ENCODE measurements around the gene DTX1. TPM values are rescaled to one million over a fixed set of nuclear protein-coding genes. Genes with fewer than 3 reads are reported as not detected.
"Not testable (repeated sequence)": the region's sequence is repeated elsewhere in the genome, so short reads cannot be mapped to it uniquely, and the experiment has no call there.

DTX1 gene
- total and polyA plus RNA-seq, 2 donors (not counting 3 experiments of a cell fraction or from before 2014, with no cell fraction given), result 0.06 to 0.22 TPM

- Histone ChIP-seq H3K9ac (replicated peaks; ENCODE audit: extremely low read depth, insufficient read depth, low read length) (no peak overlapping the region), H2AFZ (ENCODE audit: low read depth, low read length) (no peak overlapping the region), H3K36me3 (ENCODE audit: control insufficient read depth in 2 of 2, extremely low read depth in 1 of 2, insufficient read depth in 2 of 2, low read length in 2 of 2) (no peaks in the 10 kb centered on the region), H3K27ac (ENCODE audit: insufficient read depth, low read depth, low read length) (no peak overlapping the region), H3K4me2 (ENCODE audit: insufficient read depth, low read length) (no peak overlapping the region), H3K4me3 (replicated peaks in 1 of 3; ENCODE audit: insufficient read depth in 1 of 3, low read depth in 1 of 3, low read length in 3 of 3) (no peak overlapping the region), H3K27me3 (ENCODE audit: control insufficient read depth in 2 of 2, insufficient read depth in 2 of 2, low read length in 2 of 2) (no peaks in the 10 kb centered on the region), H4K20me1 (replicated peaks; ENCODE audit: control insufficient read depth, extremely low read depth, insufficient read depth, low read length) (no peaks in the 10 kb centered on the region), H3K4me1 (ENCODE audit: control insufficient read depth, extremely low read depth, insufficient read depth, low read length) (no peaks in the 10 kb centered on the region), H3K79me2 (ENCODE audit: control insufficient read depth, insufficient read depth, low read length) (no peaks in the 10 kb centered on the region), H3K9me1 (replicated peaks; ENCODE audit: control insufficient read depth, extremely low read depth, insufficient read depth, low read length) (no peaks in the 10 kb centered on the region), H3K9me3 (replicated peaks; ENCODE audit: control insufficient read depth, insufficient read depth, low read length) (no peaks in the 10 kb centered on the region)
- intact Hi-C loops (cut with micrococcal nuclease), result no loop called here
- ChIA-PET CTCF (interaction anchor here (0.6 to 2.3 kb wide), 2 partner anchors 112 to 148 kb away, joined by 3 to 7 read pairs; no protein-coding TSS in a partner anchor), POLR2A (no interaction called here)
- TF ChIP-seq CTCF (IDR thresholded peaks at IDR 0.05; ENCODE audit: extremely low read depth in 1 of 2, insufficient read depth in 1 of 2, low read depth in 1 of 2, low read length in 2 of 2) (no peak), JUN (IDR thresholded peaks at IDR 0.05; ENCODE audit: borderline replicate concordance, insufficient read depth, insufficient read length, low read depth) (no peak), MAX (IDR thresholded peaks at IDR 0.05; ENCODE audit: insufficient read depth, insufficient read length) (no peak), MYC (IDR thresholded peaks at IDR 0.05; ENCODE audit: low read depth, low read length) (no peak), POLR2A (IDR thresholded peaks at IDR 0.05; ENCODE audit: low read depth, low read length) (no peak)
- FAIRE-seq (no peak), DNase-seq (ENCODE audit: low read depth, low spot score) (no peak)
- BruUV-seq (replicated peaks), result no TSS peak
- dilution Hi-C loops (cut with MboI; ENCODE audit: extremely low pct_ligation_motif_present, low sequenced_read_pairs), result no loop called here
Observed at GRCh38 chr12:113140706-113141105, 84.2 kb downstream of the DTX1 start.

GRCh38 chr12:113141716-113142115 lies 85.2 kb downstream of the DTX1 start:
- BruUV-seq (replicated peaks); H3K36me3 ChIP-seq (ENCODE audit: control insufficient read depth in 2 of 2, extremely low read depth in 1 of 2, insufficient read depth in 2 of 2, low read length in 2 of 2); H3K4me1 ChIP-seq (ENCODE audit: control insufficient read depth, extremely low read depth, insufficient read depth, low read length); CTCF ChIA-PET; dilution Hi-C loops (cut with MboI; ENCODE audit: extremely low pct_ligation_motif_present, low sequenced_read_pairs); DNase-seq (ENCODE audit: low read depth, low spot score); POLR2A ChIA-PET; H3K27ac ChIP-seq (ENCODE audit: insufficient read depth, low read depth, low read length); H3K9ac ChIP-seq (replicated peaks; ENCODE audit: extremely low read depth, insufficient read depth, low read length); H3K9me1 ChIP-seq (replicated peaks; ENCODE audit: control insufficient read depth, extremely low read depth, insufficient read depth, low read length); H3K4me2 ChIP-seq (ENCODE audit: insufficient read depth, low read length); H2AFZ ChIP-seq (ENCODE audit: low read depth, low read length); H3K27me3 ChIP-seq (ENCODE audit: control insufficient read depth in 2 of 2, insufficient read depth in 2 of 2, low read length in 2 of 2); H3K79me2 ChIP-seq (ENCODE audit: control insufficient read depth, insufficient read depth, low read length); H4K20me1 ChIP-seq (replicated peaks; ENCODE audit: control insufficient read depth, extremely low read depth, insufficient read depth, low read length); FAIRE-seq; H3K4me3 ChIP-seq (replicated peaks in 1 of 3; ENCODE audit: insufficient read depth in 1 of 3, low read depth in 1 of 3, low read length in 3 of 3); H3K9me3 ChIP-seq (replicated peaks; ENCODE audit: control insufficient read depth, insufficient read depth, low read length); intact Hi-C loops (cut with micrococcal nuclease): not testable (repeated sequence)
